Cerebellar nuclear complex (tissue), 1 donor: Measurements from ENCODE around the gene MTG1.
"Not testable (repeated sequence)": the region's sequence is repeated elsewhere in the genome, so short reads cannot be mapped to it uniquely, and the experiment has no call there.

Source experiments
- DNase-seq, 2 experiments: peaks; one replicate each; lab custom pipeline; 2025; lab: John Stamatoyannopoulos, UW

Gene MTG1

GRCh38 chr10:133378251-133379096, 15.5 kb upstream of the MTG1 start:
- DNase-seq = peak in 1 of 2 experiments; percentile 11

GRCh38 chr10:133379152-133379800, 14.7 kb upstream of the MTG1 start, which contains the start of gene PAOX:
TSS of gene PAOX (plus strand) at chr10:133379262. CDS start at chr10:133379317, 55 bp downstream.
- DNase-seq = no peak

GRCh38 chr10:133379801-133380666, 13.9 kb upstream of the MTG1 start:
- no peak for DNase-seq

- DNase-seq = no peak
Observed at GRCh38 chr10:133381036-133381435, 12.9 kb upstream of the MTG1 start.

GRCh38 chr10:133383551-133383950, 10.4 kb upstream of the MTG1 start:
- no peak for DNase-seq

- DNase-seq = no peak
Observed at GRCh38 chr10:133384071-133384470, 9.9 kb upstream of the MTG1 start.

GRCh38 chr10:133385214-133385613, 8.7 kb upstream of the MTG1 start:
- no peak for DNase-seq

GRCh38 chr10:133386951-133387350, 7.0 kb upstream of the MTG1 start:
- DNase-seq = not testable (repeated sequence)

GRCh38 chr10:133388236-133388972, 5.6 kb upstream of the MTG1 start:
- DNase-seq = no peak

GRCh38 chr10:133388973-133389818, 4.8 kb upstream of the MTG1 start:
- no peak for DNase-seq

- DNase-seq = no peak
Observed at GRCh38 chr10:133390597-133391248, 3.2 kb upstream of the MTG1 start.

GRCh38 chr10:133391249-133391635, 2.7 kb upstream of the MTG1 start:
- DNase-seq = no peak

- no peak for DNase-seq
Observed at GRCh38 chr10:133391761-133392518, 2.0 kb upstream of the MTG1 start.

GRCh38 chr10:133393401-133394063, 425 bp upstream of the MTG1 start:
- DNase-seq = no peak

- DNase-seq = no peak
Observed at GRCh38 chr10:133394801-133395221, 854 bp downstream of the MTG1 start.

GRCh38 chr10:133396035-133396624, 2.2 kb downstream of the MTG1 start:
- DNase-seq = no peak

- DNase-seq = no peak
Observed at GRCh38 chr10:133397938-133398337, 4.0 kb downstream of the MTG1 start.

GRCh38 chr10:133399123-133399601, 5.2 kb downstream of the MTG1 start:
- no peak for DNase-seq
